Right ventricle myocardium superior (tissue), 1 donor: Measurements from ENCODE around the gene PKD1L1. TPM values are rescaled to one million over a fixed set of nuclear protein-coding genes. Genes with fewer than 3 reads are reported as not detected.

Experiments used
- ATAC-seq: fragments of 200-7000 bp; cut with Tn5 transposase; one replicate; pipeline ENCODE4 v1.9.1; 2020; ENCODE audit warnings: mild to moderate bottlenecking; ENCODE audit not compliant: poor library complexity
- DNase-seq: peaks from one replicate; pipeline ENCODE4 v3.0.0-alpha.2; 2020
- intact Hi-C: fragments of 100-400 bp; cut with DNase I; formaldehyde crosslinking; loops from one replicate; pipeline ENCODE4 v1.11.2; 2022
- total RNA-seq: library from RNA; stranded (reverse); fragmentation: NEBNext Ultra II Directional; extraction: Animal tissue kit (Norgen Biotek cat#: 25700); gene quantifications from one replicate; pipeline ENCODE4 v1.2.1, GENCODE V29; 2021
- donor health status: DM: no; HTN: yes; CAD: no; lungs with severe emphysema.

PKD1L1 gene
- total RNA-seq, 1 donor from 2014 or later: 1.9 TPM

DNA sequence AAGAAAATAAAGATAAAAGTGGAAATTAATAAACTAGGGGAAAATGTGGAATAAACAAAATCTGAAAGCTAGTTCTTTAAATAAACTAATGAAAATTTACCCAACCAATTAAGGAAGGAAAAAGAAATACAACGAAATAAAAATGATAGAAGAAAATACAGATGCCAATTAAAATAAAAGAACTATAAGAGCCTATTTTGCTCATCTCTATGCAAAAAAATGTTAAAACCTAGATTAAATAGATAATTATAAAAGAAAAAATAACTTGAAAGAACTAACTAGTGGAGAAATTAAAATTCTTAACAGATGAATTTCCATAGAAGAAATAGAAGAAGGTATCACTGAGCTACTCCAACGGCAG, 32.7 kb downstream of the PKD1L1 start:
- ATAC-seq (no peak), DNase-seq (no peak)
- intact Hi-C loops: no loop called here

DNA sequence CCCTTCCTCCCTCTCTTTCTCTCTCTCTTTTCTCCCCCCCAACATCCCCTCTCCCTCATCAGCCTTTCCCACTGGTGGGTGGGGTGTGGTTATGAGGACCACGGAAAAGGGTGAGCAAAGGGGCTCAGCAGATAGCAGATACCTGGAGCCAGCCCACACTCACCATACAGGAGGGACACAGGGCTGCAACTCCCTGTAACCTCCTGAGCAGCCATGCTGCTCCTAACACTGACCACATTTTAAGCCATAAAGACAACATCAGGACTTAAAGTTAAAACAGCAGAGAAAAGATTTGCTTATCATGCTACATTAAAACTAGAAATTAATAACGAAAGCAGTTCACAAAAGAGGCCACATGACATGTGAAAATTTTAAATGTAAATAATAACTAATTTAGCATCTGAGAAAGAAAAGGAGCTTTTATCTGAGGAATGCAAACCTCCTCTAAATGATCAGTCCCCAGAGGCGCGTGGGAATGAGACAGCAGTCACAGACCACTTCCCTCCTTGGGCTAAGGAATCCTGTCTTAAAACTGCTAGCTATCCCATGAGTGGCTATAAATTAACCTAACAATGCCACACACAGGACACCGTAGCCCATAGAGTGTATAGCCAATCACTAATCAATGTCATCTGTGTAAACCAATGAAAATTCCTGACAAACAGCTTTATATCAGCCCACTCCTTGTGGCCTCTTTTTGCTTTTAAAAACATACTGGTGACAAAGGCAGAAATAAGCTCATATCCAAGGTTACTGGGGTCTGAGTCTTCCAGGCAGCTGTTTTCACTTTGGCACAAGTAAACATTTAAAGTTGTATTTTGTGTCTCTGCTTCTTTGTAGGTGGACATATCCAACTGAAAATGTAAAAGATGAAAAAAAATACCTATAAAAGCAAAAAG, 33.3 kb downstream of the PKD1L1 start:
- intact Hi-C loops: no loop called here
- ATAC-seq: no peak
- no peak for DNase-seq

DNA sequence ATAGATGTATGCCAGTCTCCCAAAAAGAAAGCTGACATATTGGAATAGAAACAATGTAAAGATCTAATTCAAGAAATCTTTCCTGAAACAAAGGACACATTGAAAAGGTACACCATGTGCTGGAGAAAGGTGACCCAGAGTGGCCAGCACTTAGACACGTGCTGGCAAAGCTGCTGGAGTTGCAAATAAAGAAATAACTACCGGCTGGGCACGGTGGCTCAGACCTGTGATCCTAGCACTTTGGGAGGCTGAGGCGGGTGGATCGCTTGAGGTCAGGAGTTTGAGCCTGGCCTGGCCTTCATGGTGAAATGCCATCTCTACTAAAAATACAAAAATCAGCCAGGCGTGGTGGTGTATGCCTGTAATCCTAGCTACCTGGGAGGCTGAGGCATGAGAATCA, 35.9 kb downstream of the PKD1L1 start:
- intact Hi-C loops: no loop called here
- ATAC-seq: no peak
- DNase-seq: no peak

DNA sequence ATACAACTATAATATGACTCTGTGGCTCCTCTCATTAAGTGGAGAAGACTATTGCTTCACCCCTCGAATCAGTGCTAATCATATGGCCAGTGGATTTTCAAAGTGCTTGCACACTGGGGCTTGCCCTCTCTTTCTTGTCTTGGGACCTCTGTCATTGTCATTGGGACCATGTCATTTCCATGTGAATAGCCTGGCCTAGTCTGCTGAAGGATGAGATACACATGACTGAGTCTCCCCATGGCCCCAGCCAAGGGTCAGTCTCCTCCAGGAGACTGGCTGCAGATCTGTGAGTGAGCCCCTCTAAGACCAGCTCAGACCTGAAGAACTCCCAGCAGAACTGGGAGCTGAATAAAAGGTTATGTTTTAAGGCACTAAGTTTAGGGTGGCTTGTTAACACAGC, 39.5 kb downstream of the PKD1L1 start:
- no peak for DNase-seq
- intact Hi-C loops: no loop called here
- no peak for ATAC-seq

DNA sequence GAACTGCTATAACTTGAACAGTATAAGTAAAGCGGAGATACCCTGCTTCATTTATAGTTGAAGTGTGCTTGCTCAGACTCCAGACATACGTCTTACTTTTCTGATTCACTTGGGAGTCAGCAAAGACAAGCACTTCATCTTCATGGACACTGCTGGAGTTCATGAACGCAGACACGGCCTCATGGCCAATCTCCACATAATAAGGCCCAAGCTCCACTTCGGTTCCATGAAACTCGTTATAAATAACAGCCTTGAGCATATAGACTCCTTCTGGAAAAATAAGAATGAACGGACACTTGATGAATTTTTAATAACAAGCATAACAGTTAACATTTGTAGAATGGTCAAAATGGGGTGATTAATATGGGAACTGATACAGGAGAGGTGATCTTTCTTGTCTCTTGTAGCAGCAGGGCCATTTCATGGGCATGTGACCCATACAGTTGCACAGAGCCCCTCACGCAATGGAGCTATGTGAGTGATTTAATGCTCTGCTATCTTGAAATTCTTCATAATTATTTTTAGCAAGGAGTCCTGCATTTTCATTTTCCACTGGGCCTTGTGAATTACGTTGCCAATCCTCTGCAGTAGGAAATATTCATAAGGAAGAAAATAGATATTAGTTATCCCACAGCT, 40.2 kb downstream of the PKD1L1 start:
- intact Hi-C loops: no loop called here
- no peak for ATAC-seq
- no peak for DNase-seq

DNA sequence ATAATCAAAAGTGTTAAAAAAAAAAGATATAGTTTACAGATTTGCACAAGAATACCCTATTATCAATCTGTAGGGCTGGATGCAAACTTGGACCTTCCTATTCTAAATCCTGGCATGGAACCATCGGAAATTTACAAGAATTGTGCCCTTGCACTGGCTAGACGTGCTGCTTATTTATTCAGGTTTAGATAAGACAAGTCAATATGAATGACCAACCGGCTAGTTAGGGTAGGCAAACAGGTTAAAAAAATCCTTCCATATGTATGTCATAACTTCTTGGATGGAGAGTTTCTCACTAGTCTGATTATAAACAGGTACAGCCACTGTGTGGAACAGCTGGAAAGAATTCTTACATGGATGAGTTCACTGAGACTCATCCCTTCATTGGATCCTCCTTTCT, 41.4 kb downstream of the PKD1L1 start:
- DNase-seq (no peak), ATAC-seq (no peak)
- intact Hi-C loops: no loop called here

DNA sequence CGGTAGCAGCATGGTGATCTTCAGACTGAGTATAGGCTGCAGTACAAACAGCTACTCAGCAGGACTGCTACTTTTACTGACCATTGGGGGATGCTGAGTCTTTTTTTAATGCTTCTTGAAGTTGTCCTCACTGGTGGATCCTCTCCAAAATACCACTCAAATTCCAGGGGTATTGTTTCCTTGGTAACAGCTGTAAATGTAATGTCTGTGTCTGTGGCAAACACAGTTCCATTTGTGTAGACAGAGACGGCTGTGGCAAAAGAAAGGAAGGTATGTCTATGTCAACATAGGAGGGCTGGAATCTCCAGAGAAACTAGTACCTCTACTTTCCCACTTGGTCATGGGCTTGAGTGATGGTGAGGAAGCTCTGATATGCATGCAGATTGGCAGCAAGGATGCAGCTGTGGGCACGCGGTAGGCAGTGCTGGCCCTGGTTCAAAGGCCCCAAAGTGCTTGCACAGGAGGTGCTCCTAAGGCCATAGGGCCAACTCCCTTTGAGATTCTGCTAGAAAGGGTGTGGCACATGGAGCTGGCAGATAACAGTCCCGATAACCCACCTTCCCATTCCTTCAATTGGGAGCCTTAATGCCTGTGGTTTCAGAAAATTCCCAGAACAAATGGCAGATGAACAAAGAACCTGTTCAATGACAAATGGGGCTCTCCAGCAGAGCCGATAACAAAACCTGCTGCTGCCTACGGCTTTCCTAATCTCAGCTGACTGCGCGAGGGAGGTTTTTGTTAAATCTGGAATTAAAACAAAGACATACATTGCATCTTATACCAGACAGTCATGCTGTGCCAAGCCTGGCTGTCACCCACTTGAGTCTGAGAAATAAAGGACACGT, 43.0 kb downstream of the PKD1L1 start:
- ATAC-seq (no peak), DNase-seq (no peak)
- intact Hi-C loops: no loop called here

DNA sequence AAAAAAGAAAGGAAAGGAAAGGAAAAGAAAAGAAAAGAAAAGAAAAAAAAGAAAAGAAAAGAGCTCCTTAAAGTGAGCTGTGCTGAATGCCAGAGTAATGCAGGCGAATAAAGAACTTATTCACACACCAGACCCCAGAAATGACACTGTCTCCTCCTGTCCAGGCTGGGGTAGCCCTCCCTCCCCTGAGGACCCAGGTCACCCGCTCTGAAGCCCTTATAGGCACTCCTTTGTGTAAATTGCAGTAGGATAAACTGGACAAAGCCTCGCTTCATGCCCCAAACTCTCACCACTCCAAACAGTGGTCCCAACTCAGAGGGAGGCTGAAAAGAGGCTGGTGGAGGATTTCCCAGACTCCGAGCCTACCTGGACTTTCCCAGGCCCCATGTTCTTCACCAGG, 46.3 kb downstream of the PKD1L1 start:
- no peak for DNase-seq
- intact Hi-C loops: no loop called here

DNA sequence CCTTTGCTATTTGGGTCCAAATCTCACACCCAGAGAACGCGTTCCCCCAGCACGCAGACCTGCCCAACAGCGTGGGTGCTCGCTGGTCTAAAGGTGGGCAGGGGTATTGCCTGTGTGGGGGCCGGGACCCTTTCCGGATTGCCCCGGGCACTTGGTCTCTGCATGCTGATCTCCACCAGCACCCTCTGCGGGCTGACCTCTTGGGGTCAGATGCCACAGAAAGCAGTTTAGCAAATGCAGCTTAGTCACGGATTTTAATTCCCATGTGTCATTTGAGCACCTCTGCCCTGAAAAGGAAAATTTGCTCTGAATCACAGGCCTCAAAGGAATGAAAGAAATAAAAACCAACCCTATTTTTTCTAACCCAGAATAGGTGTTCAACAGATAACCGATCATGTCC, 46.7 kb downstream of the PKD1L1 start:
- DNase-seq (no peak), ATAC-seq (no peak)
- intact Hi-C loops: no loop called here

More for the DNA sequence above, 46.3 kb downstream of the PKD1L1 start:
- ATAC-seq: no peak

DNA sequence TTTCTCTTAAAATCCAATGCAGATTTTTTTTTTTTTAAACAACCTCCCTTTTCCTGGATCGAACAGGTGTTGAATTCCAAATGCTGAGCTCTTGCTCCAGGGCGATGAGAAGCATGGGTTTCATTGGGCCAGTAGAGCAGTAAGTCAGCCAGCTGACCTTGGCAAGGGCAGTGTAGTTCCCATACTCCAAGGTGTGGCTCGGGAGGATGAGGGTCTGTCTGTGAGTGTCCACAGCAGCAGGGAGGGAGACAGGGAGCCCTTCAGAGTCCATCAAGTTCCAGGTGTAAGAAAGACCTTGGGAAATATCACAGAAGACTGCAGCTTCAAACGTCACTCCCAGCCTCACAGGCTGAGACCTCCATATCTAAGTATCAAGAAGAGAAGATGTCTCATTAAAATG, 50.4 kb downstream of the PKD1L1 start:
- ATAC-seq: no peak

DNA sequence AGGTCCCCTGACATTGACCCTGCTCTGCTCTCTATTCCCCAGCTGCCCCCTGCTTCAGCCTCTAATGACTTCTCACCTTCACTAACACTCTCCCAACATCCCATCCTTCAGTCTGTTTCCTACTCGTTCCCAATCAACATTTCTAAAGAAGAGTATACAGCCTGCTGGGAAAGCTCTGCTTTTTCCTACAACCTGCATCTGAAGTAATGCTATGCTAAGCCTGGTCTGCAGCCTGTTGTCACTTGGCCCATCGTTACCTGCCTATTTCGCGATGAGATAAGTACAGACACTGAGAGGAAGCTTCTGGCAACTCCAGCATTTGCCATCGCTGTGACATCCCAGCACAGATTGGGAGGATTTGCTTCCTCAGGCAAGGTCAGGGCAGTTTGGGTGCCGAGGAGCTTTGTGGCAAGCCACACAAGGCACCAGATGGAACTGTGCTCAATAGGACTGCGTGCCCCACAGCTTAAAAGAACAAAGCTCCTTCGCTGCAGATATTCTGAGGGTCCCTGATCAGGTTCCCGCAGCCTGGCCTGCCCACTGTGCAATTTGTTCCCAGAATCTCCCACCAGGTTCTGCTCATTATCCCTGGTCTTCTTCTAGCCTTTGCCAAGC, 51.4 kb downstream of the PKD1L1 start:
- no peak for DNase-seq
- intact Hi-C loops: no loop called here
- no peak for ATAC-seq

More for the DNA sequence above, 50.4 kb downstream of the PKD1L1 start:
- no peak for DNase-seq
- intact Hi-C loops: no loop called here

DNA sequence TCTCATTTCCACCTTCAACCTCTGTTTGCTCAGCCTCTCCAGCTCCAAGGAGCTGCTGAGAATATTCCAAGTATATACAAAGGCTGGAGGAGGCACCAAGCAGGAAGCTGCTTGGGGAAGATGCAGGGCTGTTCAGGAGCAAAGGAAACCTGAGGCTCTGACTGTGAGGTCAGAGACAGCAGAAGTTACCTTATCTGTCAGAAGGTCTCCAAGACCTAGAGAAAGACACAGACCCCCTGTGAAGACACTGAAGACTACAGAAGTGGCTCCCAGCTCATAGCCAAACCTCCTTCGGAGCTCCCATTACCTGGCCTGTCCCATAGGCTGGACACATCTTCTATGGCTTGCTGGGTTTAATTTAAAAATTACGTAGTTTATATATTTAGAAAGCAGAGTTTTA, 53.2 kb downstream of the PKD1L1 start:
- intact Hi-C loops: no loop called here
- ATAC-seq (no peak), DNase-seq (no peak)

DNA sequence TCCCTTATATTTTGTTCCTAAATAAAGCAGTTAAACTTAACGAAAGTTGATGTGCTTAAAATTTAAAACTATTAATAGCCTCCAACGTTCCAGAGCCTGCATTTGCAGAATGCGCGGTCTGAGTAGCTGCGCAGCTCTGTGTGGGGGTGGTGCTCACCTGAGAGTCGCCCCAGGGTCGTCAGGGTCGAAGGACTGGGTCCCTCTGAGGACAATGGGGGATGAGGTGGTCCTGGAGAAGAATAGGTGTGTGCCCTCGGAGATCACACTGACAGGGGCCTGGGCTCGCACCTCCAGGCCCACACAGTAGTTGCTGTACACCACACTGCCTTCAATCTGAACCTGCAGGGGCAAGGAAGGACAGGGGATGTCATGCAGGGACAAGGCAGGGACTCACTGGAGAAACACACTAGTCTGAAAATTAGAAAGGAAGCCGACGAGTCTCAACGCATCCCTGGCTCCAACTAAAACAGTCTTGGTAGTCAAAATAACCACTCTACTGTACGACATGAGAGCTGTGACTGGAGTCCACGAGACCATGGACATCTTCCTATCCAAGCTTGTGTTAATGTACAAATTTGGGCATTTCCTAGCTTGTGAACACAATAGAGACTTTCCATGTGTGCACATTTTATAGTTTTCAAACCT, 54.4 kb downstream of the PKD1L1 start:
- DNase-seq (no peak), ATAC-seq (no peak)
- intact Hi-C loops: no loop called here

DNA sequence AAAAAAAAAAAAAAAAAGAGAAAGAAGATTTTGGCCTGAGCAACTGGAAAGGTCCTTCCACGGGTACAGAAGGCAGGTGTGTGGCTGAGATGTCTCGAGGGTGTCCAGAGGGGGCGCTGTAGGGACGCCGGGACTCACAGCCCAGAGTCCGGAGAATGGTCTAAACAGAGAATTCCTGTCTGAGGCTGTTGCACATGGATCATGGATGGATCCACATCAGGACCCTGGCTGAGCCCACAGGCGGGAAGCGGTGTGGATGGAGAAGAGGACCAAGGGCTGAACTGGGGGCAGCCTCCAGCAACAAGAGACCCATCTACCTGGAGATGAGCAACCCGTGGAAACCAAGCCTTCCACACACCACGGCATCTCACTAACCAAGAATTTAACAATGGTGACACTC, 55.0 kb downstream of the PKD1L1 start:
- intact Hi-C loops: no loop called here
- ATAC-seq: no peak
- no peak for DNase-seq

DNA sequence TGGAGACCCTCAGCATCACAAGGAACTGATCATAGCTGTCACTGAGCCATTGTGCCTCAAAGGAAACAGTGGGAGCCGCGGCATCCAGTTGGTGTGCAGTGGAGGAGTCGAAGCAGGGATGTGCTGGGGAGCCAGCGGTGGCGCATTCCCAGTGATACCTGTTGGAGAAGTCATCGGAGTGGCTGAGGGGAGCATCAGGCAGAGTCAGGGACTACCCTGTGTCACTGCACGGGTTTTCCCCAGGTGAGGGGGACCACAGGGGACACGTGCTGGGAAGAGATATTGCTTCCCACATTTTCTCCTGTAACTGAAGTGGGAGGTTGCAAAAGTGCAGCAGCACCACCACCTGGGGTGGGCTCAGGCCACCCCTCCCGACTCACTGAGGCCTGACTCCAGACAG, 57.7 kb downstream of the PKD1L1 start:
- intact Hi-C loops: no loop called here
- DNase-seq (no peak), ATAC-seq (no peak)

DNA sequence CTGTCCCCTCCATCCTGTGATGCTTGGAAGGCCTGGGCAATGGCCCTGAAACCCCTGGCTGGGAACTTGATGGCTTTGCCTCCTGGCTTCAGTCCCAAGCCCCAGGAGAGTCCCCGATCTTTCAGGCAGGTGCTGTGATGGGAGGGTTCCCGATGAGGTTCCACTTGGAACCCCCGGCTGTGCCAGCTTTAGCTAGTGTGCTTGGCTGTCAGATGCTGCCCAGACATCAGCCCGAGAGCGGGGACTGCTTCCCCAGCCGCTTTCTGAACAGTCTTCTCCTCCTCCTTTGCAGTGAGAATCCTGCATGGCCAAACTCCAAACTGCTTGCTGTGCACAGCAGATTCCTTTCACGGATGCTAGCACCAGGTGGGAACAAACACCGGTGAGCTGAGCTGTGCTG, 58.1 kb downstream of the PKD1L1 start:
- ATAC-seq (no peak), DNase-seq (no peak)
- intact Hi-C loops: no loop called here

DNA sequence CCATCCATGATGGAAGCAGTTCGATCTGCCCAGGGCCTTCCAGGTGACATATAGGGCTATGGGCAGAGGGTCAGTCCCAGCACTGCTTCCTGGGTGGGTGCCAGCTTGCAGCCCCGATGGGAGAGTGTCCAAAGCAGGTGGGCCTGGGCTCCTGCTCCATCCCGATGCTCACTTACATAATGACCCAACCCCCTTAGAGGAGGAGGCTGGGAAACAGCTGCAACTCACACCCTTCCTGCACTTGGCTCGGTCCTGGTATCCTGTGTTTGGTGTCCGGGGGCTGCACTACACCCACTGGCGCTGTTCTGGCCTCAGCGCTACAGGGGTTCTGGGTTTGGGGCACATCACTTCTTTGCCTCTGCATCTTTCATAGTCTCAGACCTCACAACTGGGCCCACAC, 58.5 kb downstream of the PKD1L1 start:
- intact Hi-C loops: no loop called here
- no peak for ATAC-seq
- no peak for DNase-seq

DNA sequence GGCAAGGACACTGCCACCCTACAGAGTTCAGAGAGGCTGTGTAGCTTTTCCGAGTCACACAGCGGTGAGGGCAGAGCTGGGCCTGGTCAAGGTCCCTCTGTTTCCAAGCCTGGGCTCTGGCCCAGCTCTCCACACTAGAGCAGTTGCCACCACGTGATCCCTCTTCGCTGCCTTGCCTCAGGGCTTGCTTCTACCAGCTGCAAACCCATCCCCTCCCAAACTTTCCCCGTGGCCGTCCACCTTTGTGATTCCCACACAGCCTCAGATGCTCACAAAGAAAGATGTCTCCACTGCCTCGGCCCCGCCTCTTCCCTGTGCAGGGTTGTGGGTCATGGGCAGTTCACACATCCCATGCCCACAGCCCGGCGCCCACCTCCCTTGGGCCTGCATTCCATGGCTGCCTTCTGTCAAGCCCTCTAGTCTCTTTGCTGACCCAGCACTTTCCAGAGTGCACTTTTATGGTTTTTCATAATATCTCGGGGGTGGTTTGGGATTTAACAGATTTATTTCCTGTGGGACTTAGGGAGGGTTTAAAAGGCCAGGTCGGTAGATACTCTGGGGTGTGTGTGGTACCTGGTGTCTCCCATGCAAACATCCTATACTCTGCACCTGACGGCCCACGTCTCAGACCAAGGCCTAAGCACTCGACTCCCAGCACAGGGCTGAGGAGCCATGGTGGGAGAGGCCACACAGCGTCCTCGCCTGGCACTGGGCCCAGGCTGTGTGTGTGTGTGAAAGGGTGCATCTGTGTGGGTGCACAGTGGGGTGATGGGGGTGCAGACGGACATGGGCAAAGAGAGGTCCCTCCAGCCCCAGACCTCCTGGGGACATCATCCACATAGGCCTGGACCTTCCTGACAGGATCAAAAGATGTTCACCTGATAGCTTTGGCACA, 59.6 kb downstream of the PKD1L1 start:
- intact Hi-C loops: no loop called here
- no peak for DNase-seq
- no peak for ATAC-seq
